Osteocyte (in vitro differentiated cells): ENCODE data around the gene HOXB3. TPM values are rescaled to one million over a fixed set of nuclear protein-coding genes. Genes with fewer than 3 reads are reported as not detected.

Experiments
- DNase-seq: peaks from one replicate; pipeline ENCODE4 v3.0.0; 2021; ENCODE audit warnings: mixed read lengths; ENCODE audit not compliant: unreplicated experiment; ENCODE audit errors: extremely low spot score
- H3K27ac Mint-ChIP-seq: one replicate; pipeline ENCODE4 v1.8.0; 2021; ENCODE audit warnings: mild to moderate bottlenecking, mixed read lengths; ENCODE audit not compliant: unreplicated experiment
- H3K27me3 Mint-ChIP-seq: one replicate; pipeline ENCODE4 v1.8.0; 2021; ENCODE audit warnings: mixed read lengths; ENCODE audit not compliant: unreplicated experiment
- H3K36me3 Mint-ChIP-seq: one replicate; pipeline ENCODE4 v1.8.0; 2021; ENCODE audit warnings: mixed read lengths; ENCODE audit not compliant: unreplicated experiment
- H3K4me1 Mint-ChIP-seq: one replicate; pipeline ENCODE4 v1.8.0; 2021; ENCODE audit warnings: mixed read lengths; ENCODE audit not compliant: unreplicated experiment
- H3K4me3 Mint-ChIP-seq: one replicate; pipeline ENCODE4 v1.8.0; 2021; ENCODE audit warnings: mild to moderate bottlenecking, moderate library complexity, mixed read lengths; ENCODE audit not compliant: unreplicated experiment
- H3K9me3 Mint-ChIP-seq: one replicate; pipeline ENCODE4 v1.8.0; 2021; ENCODE audit warnings: mixed read lengths; ENCODE audit not compliant: unreplicated experiment
- CTCF ChIP-seq: fragments of 200-600 bp; sonication (generic); IDR thresholded peaks from 2 replicates; pipeline ENCODE4 v1.5.0; 2021; ENCODE audit warnings: antibody characterized with exemption, mild to moderate bottlenecking, moderate library complexity
- total RNA-seq: library from RNA; stranded (reverse); gene quantifications from 2 replicates; pipeline ENCODE4 v1.2.1, GENCODE V29; 2021

Gene HOXB3
- total RNA-seq, 1 donor from 2014 or later = 0.46 TPM

DNA sequence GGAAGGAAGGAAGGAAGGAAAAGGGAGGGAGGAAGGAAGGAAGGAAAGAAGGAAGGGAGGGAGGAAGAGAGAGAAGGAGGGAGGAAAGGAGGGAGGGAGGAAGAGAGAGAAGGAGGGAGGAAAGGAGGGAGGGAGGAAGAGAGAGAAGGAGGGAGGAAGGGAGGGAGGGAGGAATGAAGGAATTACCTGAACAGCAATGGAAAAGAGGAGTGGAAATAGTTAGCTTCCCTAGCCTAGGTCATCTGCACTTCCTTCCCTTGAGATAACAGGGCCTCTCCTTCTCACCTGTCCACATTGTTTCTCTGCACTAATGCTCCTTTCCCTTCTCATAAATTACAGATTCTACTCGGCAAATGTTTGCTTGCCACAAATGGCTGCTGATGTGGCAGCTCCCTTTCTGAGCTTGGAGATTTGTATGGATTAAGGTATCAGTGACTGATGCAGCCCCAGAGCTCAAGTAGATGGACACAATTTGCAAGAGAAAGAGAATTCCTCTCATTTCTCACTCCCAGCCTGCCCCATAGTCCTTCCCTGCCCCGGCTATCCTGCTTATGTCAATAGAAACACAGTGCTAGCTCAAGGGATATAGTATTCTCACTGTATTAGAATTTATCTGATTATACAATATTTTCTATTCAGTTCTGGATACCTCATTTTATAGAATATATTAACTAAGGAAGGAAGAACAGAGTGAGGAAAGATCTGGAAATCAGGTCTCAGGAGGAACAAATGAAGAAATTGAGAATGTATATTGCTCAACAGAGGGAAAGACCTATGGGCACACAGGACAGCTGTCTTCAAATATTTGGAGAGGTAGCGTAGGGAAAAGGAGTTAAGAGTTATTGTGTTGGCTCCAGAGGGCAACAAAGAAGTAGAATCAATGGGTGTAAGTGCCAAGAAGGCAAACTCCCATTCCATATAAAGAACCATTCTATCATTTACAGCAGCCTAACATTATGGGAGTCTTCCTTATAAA lies 73.8 kb downstream of the HOXB3 start:
- Mint-ChIP-seq H3K4me3 (no peak overlapping the region), H3K27ac (no peak overlapping the region), H3K4me1 (no peaks in the 10 kb centered on the region), H3K36me3 (no peaks in the 10 kb centered on the region), H3K9me3 (no peaks in the 10 kb centered on the region), H3K27me3 (peaks cover 45% of the 10 kb centered on the region)
- TF ChIP-seq CTCF = no peak
- DNase-seq = no peak

- H3K4me1 Mint-ChIP-seq = no peaks in the 10 kb centered on the region
- TF ChIP-seq CTCF = no peak
- no peak overlapping the region for H3K27ac Mint-ChIP-seq
These were observed 75.6 kb downstream of the HOXB3 start for GRCh38 chr17:48514477-48514876.

GRCh38 chr17:48513666-48514455 lies 76.2 kb downstream of the HOXB3 start:
- H3K9me3 Mint-ChIP-seq = peaks cover 4% of the 10 kb centered on the region
- no peaks in the 10 kb centered on the region for H3K4me1 Mint-ChIP-seq
- no peak for DNase-seq
- no peak overlapping the region for H3K27ac Mint-ChIP-seq
- H3K27me3 Mint-ChIP-seq = peaks cover 32% of the 10 kb centered on the region
- TF ChIP-seq CTCF = no peak
- no peaks in the 10 kb centered on the region for H3K36me3 Mint-ChIP-seq
- no peak overlapping the region for H3K4me3 Mint-ChIP-seq

More at GRCh38 chr17:48514477-48514876, 75.6 kb downstream of the HOXB3 start:
- Mint-ChIP-seq H3K36me3 (no peaks in the 10 kb centered on the region), H3K4me3 (no peak overlapping the region), H3K9me3 (peaks cover 4% of the 10 kb centered on the region), H3K27me3 (peaks cover 33% of the 10 kb centered on the region)
- no peak for DNase-seq

GRCh38 chr17:48513097-48513496 lies 76.9 kb downstream of the HOXB3 start:
- H3K4me1 Mint-ChIP-seq = no peaks in the 10 kb centered on the region
- TF ChIP-seq CTCF = no peak
- H3K4me3 Mint-ChIP-seq = no peak overlapping the region
- H3K27ac Mint-ChIP-seq = no peak overlapping the region
- peaks cover 4% of the 10 kb centered on the region for H3K9me3 Mint-ChIP-seq
- no peak for DNase-seq
- H3K27me3 Mint-ChIP-seq = peaks cover 35% of the 10 kb centered on the region
- H3K36me3 Mint-ChIP-seq = no peaks in the 10 kb centered on the region
